GM18498 (cell line): ENCODE data around the gene B3GNT2.
"Not testable (repeated sequence)": the region's sequence is repeated elsewhere in the genome, so short reads cannot be mapped to it uniquely, and the experiment has no call there.

ENCODE experiments used
- ATAC-seq: cut with Tn5 transposase; IDR thresholded peaks from one replicate; pipeline ENCODE4 v1.9.1; 2021; ENCODE audit warnings: mild to moderate bottlenecking, moderate library complexity; ENCODE audit not compliant: unreplicated experiment

Gene B3GNT2

DNA sequence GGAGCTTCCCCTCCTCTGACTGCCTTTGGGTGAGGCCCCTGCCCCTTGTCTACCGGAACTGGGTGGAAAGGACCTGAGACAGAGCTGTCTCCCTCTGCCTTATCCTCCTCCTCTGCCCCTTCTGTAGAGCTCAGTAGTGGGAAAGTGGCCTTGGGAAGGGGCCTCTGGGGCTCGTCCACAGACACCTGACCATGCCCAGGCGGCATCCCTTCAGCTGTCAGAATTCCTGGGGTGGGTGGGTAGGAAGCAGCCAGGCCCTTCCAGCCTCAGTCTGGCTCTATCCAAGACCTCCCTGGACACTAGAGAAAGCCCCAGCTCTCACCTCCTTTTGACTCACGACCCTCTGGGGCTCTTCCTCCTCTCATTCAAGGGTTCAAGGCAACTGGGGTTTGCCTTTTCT, 35.6 kb downstream of the B3GNT2 start:
- no peak for ATAC-seq

DNA sequence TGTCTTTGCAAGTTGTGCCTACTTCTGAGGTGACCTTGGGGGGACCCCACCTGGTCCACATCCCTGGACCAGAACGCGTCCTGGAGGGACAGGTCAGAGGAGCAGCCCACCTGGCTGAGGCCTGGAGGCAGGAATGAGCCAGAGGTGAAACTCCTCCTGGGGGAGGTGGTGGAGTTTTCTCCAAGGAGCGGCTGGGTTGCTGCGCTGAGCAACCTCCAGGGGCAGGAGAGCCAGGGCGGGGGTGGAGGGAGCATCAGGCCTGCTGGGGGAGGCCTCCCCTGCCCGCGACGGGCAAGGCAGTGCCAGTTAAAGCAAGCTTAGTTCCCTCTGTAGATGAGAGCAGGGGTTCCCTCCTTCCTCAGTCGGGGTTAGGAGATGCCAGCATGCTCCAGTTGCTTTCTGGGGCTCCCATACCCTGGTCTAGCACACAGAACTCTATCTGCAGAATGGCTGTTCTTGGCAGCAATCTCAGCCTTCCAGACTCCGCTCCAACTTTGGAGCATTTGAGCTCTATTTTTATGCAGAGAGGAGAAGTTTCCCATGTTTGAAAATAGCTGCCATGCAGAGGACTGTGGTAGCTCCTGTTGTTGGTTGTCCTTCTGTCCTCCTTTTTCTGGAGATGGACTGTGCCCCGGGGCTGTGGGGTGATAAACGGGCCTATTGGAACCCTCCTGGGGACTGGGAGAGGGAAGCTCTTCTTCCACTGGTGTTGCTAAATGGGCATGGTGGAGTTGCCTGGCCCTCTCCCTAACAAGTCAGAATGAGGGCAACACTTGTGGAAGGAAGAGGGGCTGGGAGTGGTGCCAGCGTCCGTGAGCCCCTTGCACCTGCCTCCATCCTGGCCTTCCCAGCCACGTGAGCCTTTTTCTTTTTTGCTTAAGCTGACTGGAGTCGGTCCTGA, 39.1 kb downstream of the B3GNT2 start:
- ATAC-seq: no peak

- ATAC-seq: no peak
Observed at GRCh38 chr2:62236499-62236898, 40.6 kb downstream of the B3GNT2 start.

GRCh38 chr2:62238236-62238635, 42.3 kb downstream of the B3GNT2 start:
- ATAC-seq: no peak

DNA sequence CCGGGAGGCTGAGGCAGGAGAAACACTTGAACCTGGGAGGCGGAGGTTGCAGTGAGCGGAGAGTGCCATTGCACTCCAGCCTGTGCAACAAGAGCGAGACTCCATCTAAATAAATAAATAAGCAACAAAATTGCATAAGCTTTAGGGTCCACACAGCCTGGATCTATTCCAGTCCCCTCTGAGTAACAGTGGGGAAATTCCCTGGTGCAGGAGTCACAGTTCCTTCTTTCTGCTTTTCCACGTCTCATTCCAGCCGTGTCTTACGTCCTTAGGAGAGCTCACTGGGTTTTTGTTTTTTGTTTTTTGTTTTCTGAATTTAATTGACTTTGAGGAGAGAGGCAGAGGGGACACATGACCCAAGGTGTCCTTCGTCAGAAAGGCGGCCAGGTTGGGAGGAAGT, 44.6 kb downstream of the B3GNT2 start:
- ATAC-seq: no peak

GRCh38 chr2:62243983-62244382, 48.1 kb downstream of the B3GNT2 start:
- no peak for ATAC-seq

- no peak for ATAC-seq
Observed at GRCh38 chr2:62248226-62248625, 52.3 kb downstream of the B3GNT2 start.

DNA sequence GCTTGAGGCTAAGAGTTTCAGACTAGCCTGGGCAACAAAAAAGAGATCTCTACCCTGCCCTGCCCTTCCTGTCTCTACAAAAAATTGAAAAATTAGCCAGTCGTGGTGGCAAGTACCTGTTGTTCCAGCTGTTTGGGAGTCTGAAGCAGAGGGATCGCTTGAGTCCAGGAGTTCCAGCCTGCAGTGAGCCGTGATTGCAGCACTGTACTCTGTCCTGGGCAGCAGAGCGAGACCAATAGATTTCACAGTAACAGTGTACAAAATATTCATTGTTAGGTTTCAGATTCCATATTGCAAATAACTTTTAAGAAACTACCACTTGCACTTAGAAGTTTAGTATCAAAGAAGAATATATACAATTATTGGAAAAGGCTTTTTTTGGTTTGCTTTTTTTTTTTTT, 54.3 kb downstream of the B3GNT2 start:
- ATAC-seq: no peak

DNA sequence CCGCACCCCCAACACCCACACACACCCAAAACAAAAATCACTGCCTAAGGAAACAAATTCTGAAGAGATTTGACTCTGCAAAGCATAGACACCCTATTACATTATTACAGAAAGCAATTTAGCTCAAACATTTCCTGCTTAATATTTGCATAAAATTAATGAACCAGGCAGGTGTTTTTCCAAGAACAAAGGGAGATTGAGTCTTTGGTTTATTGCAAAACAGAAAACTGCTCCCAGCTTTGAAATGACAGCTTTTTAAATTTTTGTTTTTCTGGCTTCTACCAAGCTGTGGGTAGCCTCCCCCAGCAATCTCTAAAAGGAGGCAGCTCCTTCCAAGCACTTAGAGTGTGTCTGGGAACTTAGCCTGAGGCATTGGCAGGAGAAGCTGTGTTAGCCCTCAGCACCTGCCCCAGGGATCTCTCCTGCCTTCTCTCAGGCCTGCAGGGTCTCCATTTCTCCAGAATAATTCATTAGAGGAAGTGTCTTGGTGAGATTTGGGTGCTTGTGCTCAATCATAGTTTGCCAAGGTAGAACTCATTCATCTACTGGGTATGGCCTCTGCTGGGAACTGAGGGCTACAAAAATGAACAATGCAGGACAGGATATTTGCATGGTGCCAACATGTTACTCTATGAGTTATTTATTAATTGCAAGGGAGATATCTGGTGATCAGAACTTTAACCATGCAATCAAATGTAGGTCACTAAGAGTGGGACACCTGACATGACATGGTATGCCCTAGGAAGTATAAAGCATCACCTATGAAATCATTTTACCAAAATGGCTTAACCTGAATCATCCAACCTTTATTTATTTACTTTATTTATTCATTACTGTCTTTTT, 58.7 kb downstream of the B3GNT2 start:
- no peak for ATAC-seq

- ATAC-seq: no peak
Observed at GRCh38 chr2:62257466-62257865, 61.6 kb downstream of the B3GNT2 start.

- no peak for ATAC-seq
Observed at GRCh38 chr2:62263076-62263715, 67.3 kb downstream of the B3GNT2 start.

DNA sequence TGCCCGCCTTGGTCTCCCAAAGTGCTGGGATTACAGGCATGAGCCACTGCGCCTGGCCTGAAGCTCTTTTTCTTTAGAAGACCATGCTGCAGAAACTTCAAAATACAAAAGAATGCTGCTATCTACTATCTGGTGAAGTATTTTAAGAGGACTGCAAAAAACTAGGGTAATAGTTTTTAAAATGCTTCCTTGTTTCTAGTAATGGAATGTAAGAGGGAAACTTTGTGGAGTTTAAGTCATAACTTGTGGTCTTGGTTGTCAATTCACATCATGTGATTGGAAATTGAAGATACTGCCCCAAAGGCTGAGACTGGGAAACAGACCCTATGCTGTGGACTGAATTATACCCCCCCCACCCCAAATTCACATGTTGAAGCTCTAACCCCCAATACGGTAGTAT, 68.3 kb downstream of the B3GNT2 start:
- ATAC-seq: no peak

DNA sequence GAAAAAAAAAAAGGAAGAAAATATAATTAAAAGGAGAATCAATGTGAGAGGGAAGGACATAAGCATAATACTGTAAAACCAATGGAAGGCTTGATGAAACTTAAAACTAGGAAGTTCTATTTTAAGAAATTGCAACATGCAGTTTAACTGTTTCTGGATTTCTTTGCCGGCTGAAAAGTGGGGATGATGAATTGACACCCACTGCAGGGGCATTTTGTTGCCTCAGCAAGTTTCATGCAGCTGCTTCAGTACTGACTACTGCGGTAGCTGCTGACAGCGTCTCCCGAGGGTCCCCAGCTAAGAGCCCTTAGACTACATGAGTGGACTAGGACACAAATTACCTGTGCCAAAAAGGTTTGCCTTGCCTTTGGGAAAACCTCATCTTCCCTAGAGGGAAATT, 69.2 kb downstream of the B3GNT2 start:
- no peak for ATAC-seq

DNA sequence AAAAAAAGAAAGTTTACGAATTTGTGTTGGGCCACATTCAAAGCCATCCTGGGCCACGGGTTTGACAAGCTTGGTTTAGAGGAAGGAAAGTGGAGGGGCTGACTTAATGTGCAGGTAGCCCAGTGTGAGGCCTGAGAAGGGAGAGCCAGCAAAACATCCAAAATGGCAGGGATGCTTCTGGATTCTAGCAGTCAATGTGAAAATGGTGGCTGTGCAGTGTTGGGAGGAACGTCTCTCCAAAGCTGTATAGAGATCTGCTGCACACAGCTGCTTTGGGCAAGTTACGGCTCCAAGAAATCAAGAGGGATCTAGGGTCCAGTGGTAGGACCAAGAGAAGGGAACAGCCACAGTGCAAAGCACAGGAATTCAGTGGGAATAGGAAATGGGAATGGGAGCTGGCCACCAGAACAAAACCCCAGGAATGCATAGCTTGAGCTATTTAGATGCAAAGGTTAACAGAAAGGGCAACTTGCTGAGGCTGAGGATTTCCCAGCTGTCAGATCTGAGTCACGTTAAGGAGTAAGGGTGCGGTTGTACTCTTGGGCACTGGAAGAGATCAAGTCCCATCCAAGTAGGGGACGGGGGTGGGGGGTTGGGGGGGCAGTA, 70.6 kb downstream of the B3GNT2 start:
- no peak for ATAC-seq

GRCh38 chr2:62267696-62268095, 71.8 kb downstream of the B3GNT2 start:
- ATAC-seq: no peak

GRCh38 chr2:62268681-62269188, 72.8 kb downstream of the B3GNT2 start:
- not testable (repeated sequence) for ATAC-seq

DNA sequence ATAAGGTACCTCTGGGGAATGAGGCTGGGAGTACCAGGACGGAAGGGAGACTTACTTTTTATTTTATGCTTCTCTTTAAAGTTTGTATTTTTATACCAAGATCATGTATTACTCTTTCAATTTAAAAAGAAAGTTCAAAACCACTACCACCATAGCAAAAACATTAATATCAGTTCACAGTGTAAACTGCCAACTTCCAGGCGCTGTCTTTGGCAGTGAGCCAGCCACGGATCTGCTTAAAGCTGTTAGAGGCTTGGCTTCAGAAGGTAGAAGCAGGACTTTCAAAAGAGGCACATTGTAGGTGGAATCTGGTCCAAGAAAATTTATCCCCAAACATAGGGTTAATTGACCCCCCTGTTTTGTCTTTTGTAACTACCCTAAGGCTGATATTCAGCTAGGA, 74.8 kb downstream of the B3GNT2 start:
- no peak for ATAC-seq
